Keratinocyte (primary cell): ENCODE data around the gene CDKN1C. TPM values are rescaled to one million over a fixed set of nuclear protein-coding genes. Genes with fewer than 3 reads are reported as not detected.

Source experiments
- DNase-seq: peaks from one replicate; pipeline ENCODE4 v3.0.0-alpha.2; 2011; ENCODE audit warnings: low read depth, missing footprints, low spot score
- FAIRE-seq: peaks from 2 replicates; lab custom pipeline; 2011; peaks lifted over from hg19 to GRCh38; lab: Jason Lieb, UNC
- H2AFZ ChIP-seq: 2 replicates; pipeline ENCODE4 v1.6.0; 2012; ENCODE audit warnings: low read length, control low read depth, inconsistent platforms; ENCODE audit not compliant: control insufficient read depth
- H3K27ac ChIP-seq: 2 replicates; pipeline ENCODE4 v1.5.1; 2011; ENCODE audit warnings: low read length; ENCODE audit not compliant: control insufficient read depth, insufficient read depth
- H3K27me3 ChIP-seq: 3 replicates; pipeline ENCODE4 v1.6.0; 2011; ENCODE audit warnings: low read length; ENCODE audit not compliant: control insufficient read depth, insufficient read depth; ENCODE audit errors: extremely low read depth
- H3K36me3 ChIP-seq, 2 experiments: 2 replicates in 1 of 2; 3 replicates in 1 of 2; pipeline ENCODE4 v1.5.1; 2011; ENCODE audit warnings: low read length in 2 of 2, mild to moderate bottlenecking in 1 of 2; ENCODE audit not compliant: control insufficient read depth in 2 of 2, insufficient read depth in 2 of 2; ENCODE audit errors: extremely low read depth in 1 of 2
- H3K4me1 ChIP-seq: 3 replicates; pipeline ENCODE4 v1.5.1; 2011; ENCODE audit warnings: low read length; ENCODE audit not compliant: control insufficient read depth, insufficient read depth; ENCODE audit errors: extremely low read depth
- H3K4me2 ChIP-seq: 3 replicates; pipeline ENCODE4 v1.6.0; 2011; ENCODE audit warnings: low read depth, low read length; ENCODE audit not compliant: control insufficient read depth, insufficient read depth; ENCODE audit errors: extremely low read depth
- H3K4me3 ChIP-seq, 3 experiments: fragments of 200-600 bp in 1 of 3; sonication (generic) in 1 of 3; 2 replicates in 2 of 3; 3 replicates in 1 of 3; pipeline ENCODE4 v1.5.1; 2011 to 2016; ENCODE audit warnings: low read length in 3 of 3, mild to moderate bottlenecking in 3 of 3, control low read depth in 2 of 3, inconsistent platforms in 1 of 3, low read depth in 1 of 3, mixed read lengths in 1 of 3, mixed run types in 1 of 3, moderate library complexity in 1 of 3; ENCODE audit not compliant: control insufficient read depth in 2 of 3, insufficient read depth in 2 of 3; ENCODE audit errors: extremely low read depth in 1 of 3
- H3K79me2 ChIP-seq: 2 replicates; pipeline ENCODE4 v1.6.0; 2012; ENCODE audit warnings: low read length; ENCODE audit not compliant: control insufficient read depth, insufficient read depth
- H3K9ac ChIP-seq: 3 replicates; pipeline ENCODE4 v1.6.0; 2011; ENCODE audit warnings: low read length; ENCODE audit not compliant: control insufficient read depth, insufficient read depth; ENCODE audit errors: extremely low read depth
- H3K9me1 ChIP-seq: 3 replicates; pipeline ENCODE4 v1.6.0; 2011; ENCODE audit warnings: low read length; ENCODE audit not compliant: control insufficient read depth, insufficient read depth; ENCODE audit errors: extremely low read depth
- H3K9me3 ChIP-seq: 2 replicates; pipeline ENCODE4 v1.5.1; 2012; ENCODE audit warnings: low read depth, low read length; ENCODE audit not compliant: control insufficient read depth
- H4K20me1 ChIP-seq: 3 replicates; pipeline ENCODE4 v1.6.0; 2011; ENCODE audit warnings: low read length; ENCODE audit not compliant: control insufficient read depth, insufficient read depth; ENCODE audit errors: extremely low read depth
- CTCF ChIP-seq, 3 experiments: IDR thresholded peaks in 1 of 3; conservative IDR thresholded peaks in 1 of 3; optimal IDR thresholded peaks in 1 of 3; 2 replicates in 2 of 3; 3 replicates in 1 of 3; pipeline versions ENCODE3 to v1.5.1; 2011; ENCODE audit warnings: low read length in 3 of 3, mild to moderate bottlenecking in 3 of 3, moderate library complexity in 2 of 3, control low read depth in 1 of 3, inconsistent platforms in 1 of 3; ENCODE audit not compliant: insufficient read depth in 2 of 3; ENCODE audit errors: extremely low read depth in 1 of 3
- EZH2 ChIP-seq: IDR thresholded peaks from one replicate; pipeline ENCODE4 v1.6.1; 2012; ENCODE audit warnings: inconsistent platforms, mild to moderate bottlenecking, low read length, moderate library complexity
- dilution Hi-C: fragments of 300-500 bp; cut with MboI; formaldehyde crosslinking; loops from one replicate; pipeline ENCODE4 v1.7.0; 2020; ENCODE audit warnings: low sequenced_read_pairs; ENCODE audit not compliant: extremely low pct_ligation_motif_present
- polyA plus RNA-seq, 5 experiments: library from polyadenylated mRNA; depleted of rRNA in 3 of 5; stranded (reverse) in 3 of 5; stranded (forward) in 1 of 5; unstranded in 1 of 5; fragments of >200 nt; gene quantifications; 1 replicate in 1 of 5; 2 replicates in 3 of 5; 3 replicates in 1 of 5; pipeline versions ENCODE4 v1.2.1 to v1.2.3, GENCODE V29; 2011 to 2012; ENCODE audit warnings: missing spikeins in 2 of 5, low read depth in 1 of 5, low replicate concordance in 1 of 5

CDKN1C gene
- polyA plus RNA-seq, 1 donor (not counting 4 experiments of a cell fraction or from before 2014, with no cell fraction given): 0.37 TPM

DNA sequence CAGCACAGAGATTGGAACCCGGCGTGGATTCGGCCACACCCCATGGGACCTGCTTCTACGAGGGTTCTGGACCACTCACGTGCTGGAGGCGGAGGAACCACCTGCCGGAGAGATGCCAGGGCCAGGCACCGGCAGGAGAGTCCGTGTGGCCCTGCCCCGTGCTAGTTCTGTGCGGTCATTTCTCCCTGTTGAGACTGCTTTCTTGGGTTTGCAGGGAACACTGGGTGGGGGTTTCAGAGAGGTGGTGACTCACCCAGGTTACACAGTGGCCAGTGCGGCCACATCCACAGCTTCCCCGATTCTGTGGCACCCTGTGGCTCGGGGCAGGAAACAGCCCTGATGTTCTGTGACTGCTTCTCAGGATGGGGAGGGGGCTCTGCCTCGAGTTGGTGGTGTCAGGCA, 47.3 kb upstream of the CDKN1C start:
- Histone ChIP-seq H2AFZ (no peak overlapping the region), H3K36me3 (no peaks in the 10 kb centered on the region), H3K4me2 (peak overlapping the region; percentile 75), H3K4me1 (peaks cover 38% of the 10 kb centered on the region), H3K9ac (peak overlapping the region; percentile 80), H4K20me1 (peaks cover 6% of the 10 kb centered on the region), H3K27ac (peak overlapping the region; percentile 96), H3K27me3 (no peaks in the 10 kb centered on the region), H3K4me3 (peak overlapping the region in 2 of 3 experiments; percentile 42 to 49), H3K79me2 (peaks cover 13% of the 10 kb centered on the region), H3K9me1 (no peaks in the 10 kb centered on the region), H3K9me3 (peaks cover 3% of the 10 kb centered on the region)
- no peak for FAIRE-seq
- DNase-seq: no peak
- TF ChIP-seq CTCF (optimal IDR thresholded peaks at IDR 0.05 in 1 of 3, IDR thresholded peaks at IDR 0.05 in 1 of 3, conservative IDR thresholded peaks at IDR 0.05 in 1 of 3; ENCODE audit: extremely low read depth in 1 of 3, insufficient read depth in 2 of 3, low read length in 3 of 3) (no peak), EZH2 (no peak)
- dilution Hi-C loops: no loop called here

- FAIRE-seq (no peak), DNase-seq (no peak)
- Histone ChIP-seq H3K4me2 (peak overlapping the region; percentile 75), H3K79me2 (peaks cover 21% of the 10 kb centered on the region), H3K27ac (peak overlapping the region; percentile 96), H3K9me3 (no peaks in the 10 kb centered on the region), H2AFZ (no peak overlapping the region), H4K20me1 (peaks cover 12% of the 10 kb centered on the region), H3K27me3 (no peaks in the 10 kb centered on the region), H3K36me3 (peaks cover 2 to 6% of the 10 kb centered on the region in 2 experiments), H3K9ac (peak overlapping the region; percentile 80), H3K4me1 (peaks cover 46% of the 10 kb centered on the region), H3K9me1 (peaks cover 3% of the 10 kb centered on the region), H3K4me3 (no peak overlapping the region)
- dilution Hi-C loops: no loop called here
- no peak for TF ChIP-seq CTCF (optimal IDR thresholded peaks at IDR 0.05 in 1 of 3, IDR thresholded peaks at IDR 0.05 in 1 of 3, conservative IDR thresholded peaks at IDR 0.05 in 1 of 3; ENCODE audit: extremely low read depth in 1 of 3, insufficient read depth in 2 of 3, low read length in 3 of 3)
- TF ChIP-seq EZH2: no peak
Observed at GRCh38 chr11:2931771-2932738, 46.5 kb upstream of the CDKN1C start.
